ENCODE measurements around the gene SLCO4A1. TPM values are rescaled to one million over a fixed set of nuclear protein-coding genes. Genes with fewer than 3 reads are reported as not detected.

The SLCO4A1 gene
- total and polyA plus RNA-seq, 2 donors (not counting 1 experiment from before 2014, with no cell fraction given): 2.1 to 79.5 TPM

DNA sequence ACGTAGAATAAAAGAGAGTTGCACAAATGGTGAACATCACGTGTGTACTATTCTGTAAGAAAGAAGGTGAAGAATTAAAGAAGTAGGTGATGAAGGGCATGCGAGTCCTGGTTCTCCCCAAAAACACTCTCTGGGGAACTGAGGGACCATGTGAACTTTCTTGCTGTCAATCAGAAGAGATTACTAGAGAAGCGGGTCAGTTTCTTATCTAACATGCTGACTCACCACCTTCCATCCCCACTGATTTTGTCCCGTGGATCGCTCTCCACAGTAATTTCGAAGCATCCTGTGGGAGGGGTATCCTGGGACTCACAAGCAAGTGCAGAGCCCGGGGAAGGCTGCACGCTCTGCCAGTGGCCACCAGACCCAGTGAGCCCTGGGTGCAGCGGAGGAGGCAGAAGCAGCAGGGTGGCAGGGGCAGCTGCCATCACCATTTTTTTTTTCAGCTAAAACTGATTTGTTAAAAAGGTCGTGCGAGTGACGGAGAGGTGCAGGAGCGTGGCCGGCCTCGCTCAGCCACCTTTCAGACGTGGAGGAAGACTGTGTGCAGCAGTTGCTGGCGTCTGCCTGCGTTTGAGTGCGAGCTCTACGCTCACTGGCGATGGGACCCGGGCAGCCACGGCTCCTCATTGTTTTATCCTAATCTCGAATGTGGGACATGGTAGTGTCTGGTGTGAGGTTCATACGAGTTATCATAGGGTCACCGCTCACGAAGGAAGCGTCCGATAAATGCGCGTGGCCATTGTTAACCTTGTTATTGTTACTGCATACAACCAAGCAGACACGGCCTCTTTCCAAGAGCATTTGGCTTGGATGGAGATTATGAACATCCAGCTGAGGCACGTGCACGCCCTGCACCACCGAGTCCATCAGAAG lies 28.0 kb upstream of the SLCO4A1 start:
- no peak for ATAC-seq (ENCODE audit: low read depth)
- peaks cover 30 to 32% of the 10 kb centered on the region in 2 donors for H3K4me1 ChIP-seq (ENCODE audit: control insufficient read depth in 2 of 2, insufficient read depth in 2 of 2, low read length in 2 of 2)
- peak overlapping the region; percentile 15 for H3K27ac Mint-ChIP-seq
- H3K9me3 Mint-ChIP-seq (ENCODE audit: insufficient read depth): peaks cover 2% of the 10 kb centered on the region
- ChIA-PET CTCF (interaction anchor here (3.0 kb wide), 1 partner anchor 115 kb away, joined by 16 read pairs; no protein-coding TSS in a partner anchor), POLR2A (interaction anchor here (1.0 kb wide), 1 partner anchor 11 kb away, joined by 3 read pairs; no protein-coding TSS in a partner anchor)
- no peak overlapping the region for H3K4me3 ChIP-seq (ENCODE audit: control extremely low read depth in 1 of 5, extremely low read depth in 1 of 5, insufficient read depth in 1 of 5, low read depth in 2 of 5, low read length in 4 of 5)
- H3K27me3 Mint-ChIP-seq: peaks cover 3% of the 10 kb centered on the region
- H2AFZ ChIP-seq (ENCODE audit: insufficient read depth, low read depth, low read length, poor library complexity, severe bottlenecking): no peak overlapping the region
- H3K4me2 ChIP-seq (replicated peaks; ENCODE audit: low read depth, low read length, poor library complexity, severe bottlenecking): no peak overlapping the region
- no peak overlapping the region for H3K4me3 Mint-ChIP-seq
- no peak overlapping the region for H3K9ac ChIP-seq (ENCODE audit: low read length)
- 93% methylated on average over 26 of the region's 36 CpGs for WGBS (ENCODE audit: insufficient coverage)
- H3K36me3 ChIP-seq (replicated peaks in 1 of 2; ENCODE audit: control extremely low read depth in 1 of 2, control insufficient read depth in 1 of 2, extremely low read depth in 1 of 2, insufficient read depth in 2 of 2, low read length in 1 of 2): no peaks in the 10 kb centered on the region
- peaks cover 0 to 8% (median 0%) of the 10 kb centered on the region in 3 donors for H3K9me3 ChIP-seq (ENCODE audit: control extremely low read depth in 1 of 3, control insufficient read depth in 2 of 3, insufficient read depth in 1 of 3, low read length in 2 of 3)
- peaks cover 35% of the 10 kb centered on the region for H3K4me1 Mint-ChIP-seq
- H3K27ac ChIP-seq (ENCODE audit: low read length in 2 of 2): no peak overlapping the region
- no peak for TF ChIP-seq EZH2 (IDR thresholded peaks at IDR 0.05; ENCODE audit: borderline replicate concordance, insufficient read depth, low read depth, low read length, poor library complexity, severe bottlenecking)
- TF ChIP-seq, protein P1, sequence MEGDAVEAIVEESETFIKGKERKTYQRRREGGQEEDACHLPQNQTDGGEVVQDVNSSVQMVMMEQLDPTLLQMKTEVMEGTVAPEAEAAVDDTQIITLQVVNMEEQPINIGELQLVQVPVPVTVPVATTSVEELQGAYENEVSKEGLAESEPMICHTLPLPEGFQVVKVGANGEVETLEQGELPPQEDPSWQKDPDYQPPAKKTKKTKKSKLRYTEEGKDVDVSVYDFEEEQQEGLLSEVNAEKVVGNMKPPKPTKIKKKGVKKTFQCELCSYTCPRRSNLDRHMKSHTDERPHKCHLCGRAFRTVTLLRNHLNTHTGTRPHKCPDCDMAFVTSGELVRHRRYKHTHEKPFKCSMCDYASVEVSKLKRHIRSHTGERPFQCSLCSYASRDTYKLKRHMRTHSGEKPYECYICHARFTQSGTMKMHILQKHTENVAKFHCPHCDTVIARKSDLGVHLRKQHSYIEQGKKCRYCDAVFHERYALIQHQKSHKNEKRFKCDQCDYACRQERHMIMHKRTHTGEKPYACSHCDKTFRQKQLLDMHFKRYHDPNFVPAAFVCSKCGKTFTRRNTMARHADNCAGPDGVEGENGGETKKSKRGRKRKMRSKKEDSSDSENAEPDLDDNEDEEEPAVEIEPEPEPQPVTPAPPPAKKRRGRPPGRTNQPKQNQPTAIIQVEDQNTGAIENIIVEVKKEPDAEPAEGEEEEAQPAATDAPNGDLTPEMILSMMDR (IDR thresholded peaks at IDR 0.05): no peak
- no peak for DNase-seq
- no peaks in the 10 kb centered on the region for H4K20me1 ChIP-seq (ENCODE audit: control insufficient read depth, insufficient read depth, low read length, poor library complexity, severe bottlenecking)
- H3K27me3 ChIP-seq (replicated peaks in 1 of 4; ENCODE audit: control extremely low read depth in 1 of 4, control insufficient read depth in 3 of 4, insufficient read depth in 4 of 4, low read length in 3 of 4): no peaks in the 10 kb centered on the region
- intact Hi-C loops (cut with micrococcal nuclease): no loop called here
- no peaks in the 10 kb centered on the region for H3K79me2 ChIP-seq (ENCODE audit: control insufficient read depth, insufficient read depth, low read length)

Measured in B cell (primary cell).